ENCODE data around the gene TMEM69. TPM values are rescaled to one million over a fixed set of nuclear protein-coding genes. Genes with fewer than 3 reads are reported as not detected.
"Not testable (repeated sequence)": the region's sequence is repeated elsewhere in the genome, so short reads cannot be mapped to it uniquely, and the experiment has no call there.

Gene TMEM69
- total and polyA plus RNA-seq, 2 of the 13 experiments (the other 11 are each of a cell fraction or from before 2014, with no cell fraction given): 25.4 to 135 TPM

DNA sequence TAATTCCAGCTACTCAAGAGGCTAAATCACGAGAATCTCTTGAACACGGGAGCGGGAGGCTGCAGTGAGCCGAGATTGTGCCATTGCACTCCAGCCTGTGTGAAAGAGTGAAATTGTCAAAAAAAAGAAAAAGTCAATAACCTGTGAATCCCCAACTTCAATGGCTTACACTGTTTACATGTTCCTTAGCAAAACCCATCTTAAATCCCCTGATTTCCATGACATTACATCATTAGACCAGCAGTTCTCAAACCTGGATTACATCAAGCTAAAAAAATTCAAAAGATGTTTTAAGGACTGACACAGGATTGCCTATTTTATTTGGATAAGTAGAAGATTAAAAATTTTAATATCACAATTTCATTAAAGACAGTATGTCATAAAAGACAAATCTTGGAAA lies 14.0 kb upstream of the TMEM69 start:
- H3K27ac ChIP-seq (ENCODE audit: extremely low read length, insufficient read depth, low read length): no peak overlapping the region
- in situ Hi-C loops (cut with HindIII; ENCODE audit: extremely low pct_ligation_motif_present, low pct_unique_long_range_greater_than_20kb): no loop called here
- no peak overlapping the region for H2AFZ ChIP-seq (ENCODE audit: low read length)
- H3K9me3 ChIP-seq (ENCODE audit: low read length): no peaks in the 10 kb centered on the region
- H3K4me1 ChIP-seq (ENCODE audit: insufficient read depth, low read length): peaks cover 62% of the 10 kb centered on the region
- H3K36me3 ChIP-seq (replicated peaks in 1 of 2; ENCODE audit: control insufficient read depth in 1 of 2, insufficient read depth in 2 of 2, low read length in 2 of 2): peaks cover 0 to 10% of the 10 kb centered on the region in 2 experiments; a peak in 1 of 5 replicates
- FAIRE-seq (no peak), ATAC-seq (no peak), DNase-seq (ENCODE audit: low spot score) (no peak)
- H3K27me3 ChIP-seq (ENCODE audit: control insufficient read depth in 1 of 2, insufficient read depth in 2 of 2, low read length in 2 of 2): no peaks in the 10 kb centered on the region
- TF ChIP-seq ATF7 (IDR thresholded peaks at IDR 0.05): peak; percentile 20; the same call in 1 of the 2 replicates
- no peak for TF ChIP-seq ATF7 (CRISPR knock-in tag; IDR thresholded peaks at IDR 0.05)
- TF ChIP-seq ZNF501 (CRISPR knock-in tag; IDR thresholded peaks at IDR 0.05): no peak
- no peak for TF ChIP-seq RELA (CRISPR knock-in tag; IDR thresholded peaks at IDR 0.05)
- TF ChIP-seq, protein P1, sequence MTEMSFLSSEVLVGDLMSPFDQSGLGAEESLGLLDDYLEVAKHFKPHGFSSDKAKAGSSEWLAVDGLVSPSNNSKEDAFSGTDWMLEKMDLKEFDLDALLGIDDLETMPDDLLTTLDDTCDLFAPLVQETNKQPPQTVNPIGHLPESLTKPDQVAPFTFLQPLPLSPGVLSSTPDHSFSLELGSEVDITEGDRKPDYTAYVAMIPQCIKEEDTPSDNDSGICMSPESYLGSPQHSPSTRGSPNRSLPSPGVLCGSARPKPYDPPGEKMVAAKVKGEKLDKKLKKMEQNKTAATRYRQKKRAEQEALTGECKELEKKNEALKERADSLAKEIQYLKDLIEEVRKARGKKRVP (CRISPR knock-in tag; IDR thresholded peaks at IDR 0.05): peak in 1 of 2 experiments; percentile 55; a peak in 1 of 4 replicates
- no peak overlapping the region for H3K4me2 ChIP-seq (ENCODE audit: low read depth, low read length)
- POLR2A ChIA-PET: interaction anchor here (0.9 to 1.1 kb wide), 2 partner anchors 13 to 17 kb away, joined by 4 to 8 read pairs; partner anchors contain the start of gene GPBP1L1
- no peak overlapping the region for H3K9ac ChIP-seq (ENCODE audit: insufficient read depth, low read depth, low read length)
- BruUV-seq (replicated peaks): no TSS peak
- intact Hi-C loops (cut with micrococcal nuclease; ENCODE audit: unreplicated experiment): no loop called here
- H3K79me2 ChIP-seq (ENCODE audit: insufficient read depth, low read length): peaks cover 95% of the 10 kb centered on the region
- H4K20me1 ChIP-seq (ENCODE audit: insufficient read depth, low read length): peaks cover 91% of the 10 kb centered on the region
- 96% methylated on average over 4 of the region's 4 CpGs for WGBS (ENCODE audit: low lambda C conversion rate)
- CTCF ChIA-PET (ENCODE audit: low intra/inter-chr PET ratio, low total read pairs): no interaction called here
- H3K4me3 ChIP-seq (replicated peaks in 1 of 3; ENCODE audit: insufficient read depth in 1 of 3, low read depth in 2 of 3, low read length in 3 of 3): no peak overlapping the region

DNA sequence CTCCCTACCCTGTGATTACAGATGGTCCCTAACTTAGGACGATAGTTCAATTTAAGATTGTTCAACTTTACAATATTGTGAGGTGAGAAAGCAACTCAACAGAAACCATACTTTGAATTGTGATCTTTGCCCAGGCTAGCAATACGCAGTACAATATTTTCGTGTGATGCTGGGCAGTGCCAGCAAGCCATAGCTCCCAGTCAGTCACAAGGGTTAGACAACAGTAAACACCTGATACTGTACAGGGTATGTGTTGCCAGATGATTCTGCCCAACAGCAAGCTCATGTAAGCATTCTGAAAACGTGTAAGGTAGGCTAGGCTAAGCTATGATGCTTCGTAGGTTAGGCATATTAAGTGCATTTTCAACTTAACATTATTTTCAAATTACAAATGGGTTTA lies 13.5 kb upstream of the TMEM69 start:
- DNase-seq (ENCODE audit: low spot score) (no peak), ATAC-seq (no peak), FAIRE-seq (peak; percentile 48)
- Histone ChIP-seq H2AFZ (ENCODE audit: low read length) (no peak overlapping the region), H3K79me2 (ENCODE audit: insufficient read depth, low read length) (peaks cover 95% of the 10 kb centered on the region), H3K4me2 (ENCODE audit: low read depth, low read length) (no peak overlapping the region), H3K36me3 (replicated peaks in 1 of 2; ENCODE audit: control insufficient read depth in 1 of 2, insufficient read depth in 2 of 2, low read length in 2 of 2) (peaks cover 0 to 10% of the 10 kb centered on the region in 2 experiments; a peak in 1 of 5 replicates), H3K27ac (ENCODE audit: extremely low read length, insufficient read depth, low read length) (no peak overlapping the region), H3K27me3 (ENCODE audit: control insufficient read depth in 1 of 2, insufficient read depth in 2 of 2, low read length in 2 of 2) (no peaks in the 10 kb centered on the region), H4K20me1 (ENCODE audit: insufficient read depth, low read length) (peaks cover 91% of the 10 kb centered on the region), H3K4me3 (replicated peaks in 1 of 3; ENCODE audit: insufficient read depth in 1 of 3, low read depth in 2 of 3, low read length in 3 of 3) (no peak overlapping the region), H3K9ac (ENCODE audit: insufficient read depth, low read depth, low read length) (no peak overlapping the region), H3K9me3 (ENCODE audit: low read length) (no peaks in the 10 kb centered on the region), H3K4me1 (ENCODE audit: insufficient read depth, low read length) (peaks cover 62% of the 10 kb centered on the region)
- POLR2A ChIA-PET: interaction anchor here (1.1 kb wide), 1 partner anchor 12 kb away, joined by 8 read pairs; the partner anchor contains the start of gene GPBP1L1
- TF ChIP-seq TBP (CRISPR knock-in tag; IDR thresholded peaks at IDR 0.05) (no peak), MTA3 (CRISPR knock-in tag; IDR thresholded peaks at IDR 0.05) (no peak), NR2F2 (IDR thresholded peaks at IDR 0.05; ENCODE audit: borderline replicate concordance, low read depth) (no peak), ESRRA (CRISPR knock-in tag; IDR thresholded peaks at IDR 0.05; ENCODE audit: low read depth) (no peak), STAG1 (CRISPR knock-in tag; IDR thresholded peaks at IDR 0.05) (no peak), ZNF460 (CRISPR knock-in tag; IDR thresholded peaks at IDR 0.05; ENCODE audit: borderline replicate concordance) (no peak), MAZ (IDR thresholded peaks at IDR 0.05; ENCODE audit: borderline replicate concordance, low read depth, low read length) (no peak), MAZ (CRISPR knock-in tag; IDR thresholded peaks at IDR 0.05; ENCODE audit: low read depth) (no peak), PRMT3 (CRISPR knock-in tag; IDR thresholded peaks at IDR 0.05; ENCODE audit: borderline replicate concordance, low read depth) (no peak)
- in situ Hi-C loops (cut with HindIII; ENCODE audit: extremely low pct_ligation_motif_present, low pct_unique_long_range_greater_than_20kb) (no loop called here), intact Hi-C loops (cut with micrococcal nuclease; ENCODE audit: unreplicated experiment) (no loop called here)
- CTCF ChIA-PET (ENCODE audit: low intra/inter-chr PET ratio, low total read pairs): no interaction called here
- WGBS (ENCODE audit: low lambda C conversion rate): 95% methylated on average over 5 of the region's 5 CpGs
- no TSS peak for BruUV-seq (replicated peaks)

DNA sequence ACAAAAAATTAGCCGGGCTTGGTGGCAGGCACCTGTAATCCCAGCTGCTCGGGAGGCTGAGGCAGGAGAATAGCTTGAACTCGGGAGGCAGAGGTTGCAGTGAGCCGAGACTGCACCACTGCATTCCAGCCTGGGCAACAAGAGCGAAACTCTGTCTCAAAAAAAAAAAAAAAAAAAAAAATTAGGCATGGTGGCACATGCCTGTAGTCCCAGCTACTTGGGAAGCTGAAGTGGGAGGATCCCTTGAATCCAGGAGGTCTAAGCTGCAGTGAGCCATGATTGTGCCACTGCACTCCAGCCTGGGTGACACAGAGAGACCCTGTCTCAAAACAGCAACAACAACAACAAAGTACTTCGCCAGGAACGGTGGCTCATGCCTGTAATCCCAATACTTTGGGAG lies 11.4 kb upstream of the TMEM69 start:
- H3K36me3 ChIP-seq (replicated peaks in 1 of 2; ENCODE audit: control insufficient read depth in 1 of 2, insufficient read depth in 2 of 2, low read length in 2 of 2); H3K27me3 ChIP-seq (ENCODE audit: control insufficient read depth in 1 of 2, insufficient read depth in 2 of 2, low read length in 2 of 2); CTCF ChIA-PET (ENCODE audit: low intra/inter-chr PET ratio, low total read pairs); BruUV-seq (replicated peaks); H3K9ac ChIP-seq (ENCODE audit: insufficient read depth, low read depth, low read length); DNase-seq (ENCODE audit: low spot score); in situ Hi-C loops (cut with HindIII; ENCODE audit: extremely low pct_ligation_motif_present, low pct_unique_long_range_greater_than_20kb); H2AFZ ChIP-seq (ENCODE audit: low read length); H3K4me3 ChIP-seq (replicated peaks in 1 of 3; ENCODE audit: insufficient read depth in 1 of 3, low read depth in 2 of 3, low read length in 3 of 3); intact Hi-C loops (cut with micrococcal nuclease; ENCODE audit: unreplicated experiment); FAIRE-seq; H3K9me3 ChIP-seq (ENCODE audit: low read length); H3K4me2 ChIP-seq (ENCODE audit: low read depth, low read length); ATAC-seq; H3K27ac ChIP-seq (ENCODE audit: extremely low read length, insufficient read depth, low read length): not testable (repeated sequence)
- H3K4me1 ChIP-seq (ENCODE audit: insufficient read depth, low read length): peaks cover 72% of the 10 kb centered on the region
- H4K20me1 ChIP-seq (ENCODE audit: insufficient read depth, low read length): peaks cover 95% of the 10 kb centered on the region
- POLR2A ChIA-PET: interaction anchor here (0.6 to 1.9 kb wide), 2 partner anchors 10 to 176 kb away, joined by 6 to 10 read pairs; partner anchors contain the start of gene GPBP1L1
- peaks cover 96% of the 10 kb centered on the region for H3K79me2 ChIP-seq (ENCODE audit: insufficient read depth, low read length)
- 94% methylated on average over 7 of the region's 7 CpGs for WGBS (ENCODE audit: low lambda C conversion rate)

Data from HepG2 (cell line).